Common myeloid progenitor, CD34-positive (primary cell): ENCODE data around the gene LRRC8D.
A peak's percentile ranks its signal among the peaks of the same experiment; 100 is the strongest.
"Not testable (repeated sequence)": the region's sequence is repeated elsewhere in the genome, so short reads cannot be mapped to it uniquely, and the experiment has no call there.

Source experiments
- CTCF ChIA-PET: fragments of 350-600 bp; sonication (Branson Sonifier 250); formaldehyde crosslinking; loops from one replicate; lab custom pipeline; 2021; ENCODE audit warnings: antibody characterized with exemption; lab: Charles Lee
- POLR2A ChIA-PET: fragments of 350-600 bp; sonication (Branson Sonifier 250); formaldehyde crosslinking; loops from one replicate; lab custom pipeline; 2021; ENCODE audit warnings: antibody characterized with exemption; lab: Charles Lee
- DNase-seq, 3 donors: peaks; one replicate each; pipeline versions ENCODE4 v3.0.0 to v3.0.0-alpha.2; 2013
- H3K27ac ChIP-seq, 2 experiments: 1 replicate in 1 of 2; 2 replicates in 1 of 2; pipeline ENCODE4 v1.7.0; 2013; ENCODE audit warnings: inconsistent platforms in 2 of 2, low read length in 2 of 2, mild to moderate bottlenecking in 2 of 2, low read depth in 1 of 2, moderate library complexity in 1 of 2; ENCODE audit not compliant: severe bottlenecking in 2 of 2, insufficient read depth in 1 of 2, poor library complexity in 1 of 2
- H3K27me3 ChIP-seq, 5 experiments: replicated peaks in 2 of 5; 1 replicate in 3 of 5; 2 replicates in 2 of 5; pipeline versions ENCODE4 v1.6.1 to v1.7.0; 2013; ENCODE audit warnings: low read length in 4 of 5, mild to moderate bottlenecking in 2 of 5, moderate library complexity in 2 of 5, inconsistent platforms in 1 of 5; ENCODE audit not compliant: insufficient read depth in 5 of 5, control insufficient read depth in 4 of 5
- H3K36me3 ChIP-seq, 4 experiments: 1 replicate in 2 of 4; 2 replicates in 2 of 4; pipeline versions ENCODE4 v1.6.1 to v1.7.0; 2013; ENCODE audit warnings: low read length in 3 of 4, control low read depth in 1 of 4, mild to moderate bottlenecking in 1 of 4; ENCODE audit not compliant: control insufficient read depth in 4 of 4, insufficient read depth in 4 of 4
- H3K4me1 ChIP-seq, 4 experiments: 1 replicate in 3 of 4; 2 replicates in 1 of 4; pipeline versions ENCODE4 v1.6.1 to v1.7.1; 2013; ENCODE audit warnings: low read length in 3 of 4, mild to moderate bottlenecking in 3 of 4, control low read depth in 1 of 4, inconsistent platforms in 1 of 4, moderate library complexity in 1 of 4; ENCODE audit not compliant: control insufficient read depth in 4 of 4, insufficient read depth in 4 of 4; ENCODE audit errors: control extremely low read depth in 1 of 4
- H3K4me3 ChIP-seq, 7 experiments: 1 replicate in 4 of 7; 2 replicates in 3 of 7; pipeline versions ENCODE4 v1.5.1 to v1.7.0; 2013; ENCODE audit warnings: mild to moderate bottlenecking in 7 of 7, low read length in 6 of 7, moderate library complexity in 6 of 7, inconsistent platforms in 2 of 7, low read depth in 2 of 7, control low read depth in 1 of 7; ENCODE audit not compliant: insufficient read depth in 4 of 7, control insufficient read depth in 1 of 7; ENCODE audit errors: extremely low read depth in 1 of 7
- H3K9me3 ChIP-seq, 5 experiments: 1 replicate in 4 of 5; 2 replicates in 1 of 5; pipeline versions ENCODE4 v1.6.1 to v1.7.1; 2013; ENCODE audit warnings: low read length in 4 of 5, mild to moderate bottlenecking in 2 of 5, inconsistent platforms in 1 of 5, low read depth in 1 of 5, moderate library complexity in 1 of 5; ENCODE audit not compliant: control insufficient read depth in 4 of 5, insufficient read depth in 2 of 5; ENCODE audit errors: control extremely low read depth in 1 of 5
- WGBS: methylation state at CpG from one replicate; pipeline ENCODE4 v1.1.5; 2013; ENCODE audit not compliant: insufficient coverage; 5-methylcytosine and 5-hydroxymethylcytosine counted together

Gene LRRC8D

GRCh38 chr1:89974696-89975470 is 154.1 kb downstream of the LRRC8D start:
- Histone ChIP-seq H3K4me1 (peaks cover 7 to 26% (median 22%) of the 10 kb centered on the region in 4 experiments), H3K9me3 (no peaks in the 10 kb centered on the region), H3K4me3 (no peak overlapping the region), H3K27me3 (no peaks in the 10 kb centered on the region), H3K36me3 (no peaks in the 10 kb centered on the region), H3K27ac (peak overlapping the region in 1 of 2 experiments; percentile 45)
- CTCF ChIA-PET = interaction anchor here (1.0 to 2.6 kb wide), 5 partner anchors 8 to 171 kb away, joined by 3 to 11 read pairs (median 7); no protein-coding TSS in a partner anchor
- POLR2A ChIA-PET = interaction anchor here (0.8 kb wide), 1 partner anchor 175 kb away, joined by 4 read pairs; no protein-coding TSS in a partner anchor
- 80% methylated on average over 2 of the region's 4 CpGs for WGBS
- DNase-seq = peak in 2 of 3 donors; percentile 39 to 47

GRCh38 chr1:89975540-89976125 is 154.8 kb downstream of the LRRC8D start:
- peaks cover 7 to 26% (median 22%) of the 10 kb centered on the region in 4 experiments for H3K4me1 ChIP-seq
- ChIA-PET CTCF (interaction anchor here (1.0 to 2.6 kb wide), 6 partner anchors 9 to 171 kb away, joined by 3 to 11 read pairs (median 5); no protein-coding TSS in a partner anchor), POLR2A (interaction anchor here (0.8 kb wide), 1 partner anchor 176 kb away, joined by 4 read pairs; no protein-coding TSS in a partner anchor)
- peak in 1 of 3 donors; percentile 51 for DNase-seq
- no peaks in the 10 kb centered on the region for H3K36me3 ChIP-seq
- H3K4me3 ChIP-seq = no peak overlapping the region
- 26% methylated on average over 4 of the region's 4 CpGs for WGBS
- no peaks in the 10 kb centered on the region for H3K9me3 ChIP-seq
- H3K27ac ChIP-seq = peak overlapping the region in 1 of 2 experiments; percentile 45
- no peaks in the 10 kb centered on the region for H3K27me3 ChIP-seq

- WGBS = no CpG with 5 or more reads among the region's 1 CpG
- ChIA-PET POLR2A (no interaction called here), CTCF (interaction anchor here (1.8 to 3.2 kb wide), 3 partner anchors 9 to 51 kb away, joined by 3 to 20 read pairs (median 6); no protein-coding TSS in a partner anchor)
- Histone ChIP-seq H3K9me3 (no peaks in the 10 kb centered on the region), H3K4me3 (no peak overlapping the region), H3K4me1 (peaks cover 7 to 17% (median 13%) of the 10 kb centered on the region in 4 experiments), H3K36me3 (no peaks in the 10 kb centered on the region), H3K27me3 (no peaks in the 10 kb centered on the region), H3K27ac (no peak overlapping the region)
- no peak for DNase-seq
Measured at GRCh38 chr1:89978755-89979154, 157.9 kb downstream of the LRRC8D start.

- Histone ChIP-seq H3K27ac (no peak overlapping the region), H3K27me3 (no peaks in the 10 kb centered on the region), H3K36me3 (no peaks in the 10 kb centered on the region), H3K4me1 (peaks cover 0 to 3% (median 1%) of the 10 kb centered on the region in 4 experiments), H3K9me3 (no peaks in the 10 kb centered on the region), H3K4me3 (no peak overlapping the region)
- no peak for DNase-seq
- ChIA-PET POLR2A (no interaction called here), CTCF (interaction anchor here (0.9 to 1.1 kb wide), 3 partner anchors 18 to 199 kb away, joined by 3 read pairs; no protein-coding TSS in a partner anchor)
- WGBS = 71% methylated on average over 1 of the region's 4 CpGs
Measured at GRCh38 chr1:89980605-89981004, 159.8 kb downstream of the LRRC8D start.

GRCh38 chr1:89982846-89983245 is 162.0 kb downstream of the LRRC8D start:
- no CpG with 5 or more reads among the region's 2 CpGs for WGBS
- H3K4me1 ChIP-seq, H3K4me3 ChIP-seq, H3K36me3 ChIP-seq, H3K9me3 ChIP-seq, H3K27me3 ChIP-seq, POLR2A ChIA-PET, DNase-seq, H3K27ac ChIP-seq: not testable (repeated sequence)
- CTCF ChIA-PET = interaction anchor here (4.1 kb wide), 1 partner anchor 140 kb away, joined by 20 read pairs; no protein-coding TSS in a partner anchor

- POLR2A ChIA-PET, H3K4me1 ChIP-seq, H3K27ac ChIP-seq, H3K4me3 ChIP-seq, DNase-seq, H3K36me3 ChIP-seq, H3K9me3 ChIP-seq, H3K27me3 ChIP-seq: not testable (repeated sequence)
- WGBS = over 99% methylated on average over 7 of the region's 33 CpGs
- CTCF ChIA-PET = interaction anchor here (1.1 to 4.1 kb wide), 7 partner anchors 9 to 204 kb away, joined by 3 to 20 read pairs (median 5); no protein-coding TSS in a partner anchor
Measured at GRCh38 chr1:89984564-89985116, 163.8 kb downstream of the LRRC8D start.
